HAP-1 (cell line): Measurements from ENCODE around the gene VPS13C.

Experiments used
- DNase-seq, 2 experiments: peaks; one replicate each; pipeline ENCODE4 v3.0.0-alpha.2; 2016 to 2020; ENCODE audit warnings: low spot score in 2 of 2
- H3K27me3 ChIP-seq: fragments of 250-450 bp; sonication (Bioruptor Pico); 2 replicates; pipeline ENCODE4 v1.5.1; 2020; ENCODE audit warnings: low read depth, mild to moderate bottlenecking, moderate library complexity
- H3K36me3 ChIP-seq: fragments of 250-450 bp; sonication (Bioruptor Pico); replicated peaks from 2 replicates; pipeline ENCODE4 v1.5.1; 2020; ENCODE audit warnings: mild to moderate bottlenecking
- H3K4me1 ChIP-seq: fragments of 250-450 bp; sonication (Bioruptor Pico); 2 replicates; pipeline ENCODE4 v1.5.1; 2020; ENCODE audit warnings: mild to moderate bottlenecking
- H3K4me3 ChIP-seq: fragments of 250-450 bp; sonication (Bioruptor Pico); 2 replicates; pipeline ENCODE4 v1.5.1; 2020; ENCODE audit warnings: mild to moderate bottlenecking, moderate library complexity
- H3K9me3 ChIP-seq: fragments of 250-450 bp; sonication (Bioruptor Pico); 2 replicates; pipeline ENCODE4 v1.5.1; 2020; ENCODE audit warnings: mild to moderate bottlenecking, moderate library complexity
- in situ Hi-C: fragments of 300-500 bp; cut with MboI; formaldehyde crosslinking; loops from 3 replicates; pipeline ENCODE4 v1.14.3; 2020; ENCODE audit warnings: low sequenced_read_pairs, inconsistent platforms, mixed read lengths

Gene VPS13C

GRCh38 chr15:62088353-62088693 is 28.1 kb upstream of the VPS13C start:
- in situ Hi-C loops, result no loop called here
- no peak overlapping the region for H3K4me3 ChIP-seq
- no peak for DNase-seq
- no peaks in the 10 kb centered on the region for H3K36me3 ChIP-seq
- no peaks in the 10 kb centered on the region for H3K9me3 ChIP-seq
- H3K4me1 ChIP-seq, result no peaks in the 10 kb centered on the region
- H3K27me3 ChIP-seq, result peaks cover 2% of the 10 kb centered on the region; the same call in 1 of the 2 replicates

GRCh38 chr15:62087671-62088352 is 27.6 kb upstream of the VPS13C start:
- H3K9me3 ChIP-seq, result no peaks in the 10 kb centered on the region
- no peak for DNase-seq
- H3K4me3 ChIP-seq, result no peak overlapping the region
- in situ Hi-C loops, result no loop called here
- no peaks in the 10 kb centered on the region for H3K27me3 ChIP-seq
- no peaks in the 10 kb centered on the region for H3K36me3 ChIP-seq
- H3K4me1 ChIP-seq, result no peaks in the 10 kb centered on the region

- no peak for DNase-seq
- no peaks in the 10 kb centered on the region for H3K36me3 ChIP-seq
- H3K4me1 ChIP-seq, result no peaks in the 10 kb centered on the region
- no peaks in the 10 kb centered on the region; the same call in 1 of the 2 replicates for H3K27me3 ChIP-seq
- H3K9me3 ChIP-seq, result no peaks in the 10 kb centered on the region
- in situ Hi-C loops, result no loop called here
- no peak overlapping the region for H3K4me3 ChIP-seq
Measured at GRCh38 chr15:62085740-62086139, 25.5 kb upstream of the VPS13C start.

- Histone ChIP-seq H3K4me3 (no peak overlapping the region), H3K36me3 (no peaks in the 10 kb centered on the region), H3K9me3 (no peaks in the 10 kb centered on the region), H3K27me3 (peaks cover 4% of the 10 kb centered on the region; the same call in 1 of the 2 replicates), H3K4me1 (no peaks in the 10 kb centered on the region)
- in situ Hi-C loops, result no loop called here
- DNase-seq, result no peak
Measured at GRCh38 chr15:62083194-62084154, 23.2 kb upstream of the VPS13C start.

GRCh38 chr15:62079594-62079993 is 19.3 kb upstream of the VPS13C start:
- in situ Hi-C loops, result no loop called here
- Histone ChIP-seq H3K27me3 (peaks cover 4% of the 10 kb centered on the region; the same call in 1 of the 2 replicates), H3K4me1 (no peaks in the 10 kb centered on the region), H3K9me3 (no peaks in the 10 kb centered on the region), H3K4me3 (no peak overlapping the region), H3K36me3 (no peaks in the 10 kb centered on the region)
- no peak for DNase-seq

GRCh38 chr15:62075595-62076277 is 15.5 kb upstream of the VPS13C start:
- Histone ChIP-seq H3K9me3 (no peaks in the 10 kb centered on the region), H3K4me1 (no peaks in the 10 kb centered on the region), H3K4me3 (no peak overlapping the region), H3K36me3 (no peaks in the 10 kb centered on the region), H3K27me3 (peaks cover 4% of the 10 kb centered on the region; the same call in 1 of the 2 replicates)
- no peak for DNase-seq
- in situ Hi-C loops, result no loop called here

- in situ Hi-C loops, result no loop called here
- peak in 1 of 2 experiments; percentile 81 for DNase-seq
- Histone ChIP-seq H3K36me3 (no peaks in the 10 kb centered on the region), H3K9me3 (no peaks in the 10 kb centered on the region), H3K4me1 (peaks cover 14% of the 10 kb centered on the region), H3K4me3 (no peak overlapping the region), H3K27me3 (peaks cover 4% of the 10 kb centered on the region)
Measured at GRCh38 chr15:62071711-62072308, 11.6 kb upstream of the VPS13C start.

GRCh38 chr15:62069551-62069950 is 9.3 kb upstream of the VPS13C start:
- Histone ChIP-seq H3K36me3 (no peaks in the 10 kb centered on the region), H3K9me3 (no peaks in the 10 kb centered on the region), H3K4me1 (peaks cover 20% of the 10 kb centered on the region), H3K27me3 (peaks cover 4% of the 10 kb centered on the region), H3K4me3 (no peak overlapping the region)
- no peak for DNase-seq
- in situ Hi-C loops, result loop anchor here (10.0 kb wide), 1 partner anchor 205 kb away; no protein-coding TSS in a partner anchor

GRCh38 chr15:62068810-62069167 is 8.5 kb upstream of the VPS13C start:
- H3K27me3 ChIP-seq, result peaks cover 4% of the 10 kb centered on the region
- peaks cover 20% of the 10 kb centered on the region for H3K4me1 ChIP-seq
- no peak for DNase-seq
- peak overlapping the region; percentile 23 for H3K4me3 ChIP-seq
- in situ Hi-C loops, result loop anchor here (10.0 kb wide), 1 partner anchor 204 kb away; no protein-coding TSS in a partner anchor
- H3K9me3 ChIP-seq, result no peaks in the 10 kb centered on the region
- H3K36me3 ChIP-seq, result no peaks in the 10 kb centered on the region

GRCh38 chr15:62068071-62068809 is 8.0 kb upstream of the VPS13C start:
- Histone ChIP-seq H3K4me1 (peaks cover 20% of the 10 kb centered on the region), H3K27me3 (peaks cover 4% of the 10 kb centered on the region), H3K4me3 (peak overlapping the region; percentile 23), H3K36me3 (no peaks in the 10 kb centered on the region), H3K9me3 (no peaks in the 10 kb centered on the region)
- in situ Hi-C loops, result loop anchor here (10.0 kb wide), 1 partner anchor 203 kb away; no protein-coding TSS in a partner anchor
- peak; percentile 43 to 74 for DNase-seq

- Histone ChIP-seq H3K36me3 (no peaks in the 10 kb centered on the region), H3K4me1 (peaks cover 22% of the 10 kb centered on the region), H3K4me3 (peak overlapping the region; percentile 20), H3K9me3 (no peaks in the 10 kb centered on the region), H3K27me3 (peaks cover 4% of the 10 kb centered on the region)
- in situ Hi-C loops, result loop anchor here (10.0 kb wide), 1 partner anchor 203 kb away; no protein-coding TSS in a partner anchor
- DNase-seq, result peak in 1 of 2 experiments; percentile 51
Measured at GRCh38 chr15:62067448-62068044, 7.3 kb upstream of the VPS13C start.

- in situ Hi-C loops, result loop anchor here (10.0 kb wide), 1 partner anchor 202 kb away; no protein-coding TSS in a partner anchor
- peak within 1 kb of the TSS; percentile 20 for H3K4me3 ChIP-seq
- peak; percentile 60 to 87 for DNase-seq
Measured at GRCh38 chr15:62066663-62067447, 6.6 kb upstream of the VPS13C start, which contains the start of gene C2CD4A. Gene C2CD4A, plus strand, starts transcription at chr15:62066977. Its CDS starts 637 bp downstream, at chr15:62067614.

More at GRCh38 chr15:62066663-62067447, 6.6 kb upstream of the VPS13C start, which contains the start of gene C2CD4A:
- Histone ChIP-seq H3K4me1 (peaks cover 27% of the 10 kb centered on the region), H3K36me3 (no peaks in the 10 kb centered on the region), H3K9me3 (no peaks in the 10 kb centered on the region), H3K27me3 (peaks cover 4% of the 10 kb centered on the region)
